Muscle of leg (tissue), 11 donors: Measurements from ENCODE around the gene PTRHD1. TPM values are rescaled to one million over a fixed set of nuclear protein-coding genes. Genes with fewer than 3 reads are reported as not detected.

Experiments used
- DNase-seq: peaks from one replicate; pipeline ENCODE4 v3.0.0; 2013
- H3K27ac ChIP-seq: one replicate; pipeline ENCODE4 v1.5.1; 2013; ENCODE audit warnings: mild to moderate bottlenecking, low read length, control low read depth
- H3K27me3 ChIP-seq: one replicate; pipeline ENCODE4 v1.6.1; 2013; ENCODE audit warnings: low read length; ENCODE audit not compliant: control insufficient read depth, insufficient read depth
- H3K36me3 ChIP-seq: one replicate; pipeline ENCODE4 v1.6.1; 2013; ENCODE audit warnings: low read length; ENCODE audit not compliant: control insufficient read depth, insufficient read depth
- H3K4me1 ChIP-seq: one replicate; pipeline ENCODE4 v1.6.1; 2013; ENCODE audit warnings: low read length; ENCODE audit not compliant: control insufficient read depth, insufficient read depth
- H3K4me3 ChIP-seq: one replicate; pipeline ENCODE4 v1.5.1; 2013; ENCODE audit warnings: low read length, control low read depth
- H3K9me3 ChIP-seq: replicated peaks from 2 replicates; pipeline ENCODE4 v1.6.1; 2013; ENCODE audit warnings: low read depth, low read length; ENCODE audit not compliant: control insufficient read depth
- WGBS: methylation state at CpG from one replicate; pipeline ENCODE4 v1.1.5; 2013; ENCODE audit warnings: missing lambda C conversion rate; ENCODE audit not compliant: insufficient coverage; 5-methylcytosine and 5-hydroxymethylcytosine counted together
- polyA plus RNA-seq, 8 donors: library from polyadenylated mRNA; unstranded; fragments of 120-200 nt; gene quantifications; one replicate each; pipeline versions ENCODE4 v1.2.1 to v1.2.3, GENCODE V29; 2013; ENCODE audit warnings: inconsistent platforms in 1 of 8, low replicate concordance in 1 of 8; ENCODE audit not compliant: insufficient read length in 8 of 8, insufficient read depth in 1 of 8
- total RNA-seq: library from RNA; stranded (reverse); fragments of 120-200 nt; gene quantifications from one replicate; pipeline ENCODE4 v1.2.4, GENCODE V29; 2013

Gene PTRHD1
- total and polyA plus RNA-seq, 9 donors: 35.9 to 60.9 (median 42.1) TPM

GRCh38 chr2:24763843-24764242, 29.3 kb downstream of the PTRHD1 start:
- Histone ChIP-seq H3K36me3 (peaks cover 56% of the 10 kb centered on the region), H3K27ac (no peak overlapping the region), H3K9me3 (no peaks in the 10 kb centered on the region), H3K4me3 (no peak overlapping the region), H3K4me1 (no peaks in the 10 kb centered on the region), H3K27me3 (no peaks in the 10 kb centered on the region)
- 100% methylated on average over 2 of the region's 4 CpGs for WGBS
- no peak for DNase-seq

- H3K27me3 ChIP-seq: no peaks in the 10 kb centered on the region
- H3K27ac ChIP-seq: no peak overlapping the region
- no CpG with 5 or more reads among the region's 2 CpGs for WGBS
- H3K9me3 ChIP-seq: no peaks in the 10 kb centered on the region
- H3K4me3 ChIP-seq: no peak overlapping the region
- no peak for DNase-seq
- H3K4me1 ChIP-seq: no peaks in the 10 kb centered on the region
- peaks cover 56% of the 10 kb centered on the region for H3K36me3 ChIP-seq
These were observed 30.7 kb downstream of the PTRHD1 start for GRCh38 chr2:24762518-24762917.

DNA sequence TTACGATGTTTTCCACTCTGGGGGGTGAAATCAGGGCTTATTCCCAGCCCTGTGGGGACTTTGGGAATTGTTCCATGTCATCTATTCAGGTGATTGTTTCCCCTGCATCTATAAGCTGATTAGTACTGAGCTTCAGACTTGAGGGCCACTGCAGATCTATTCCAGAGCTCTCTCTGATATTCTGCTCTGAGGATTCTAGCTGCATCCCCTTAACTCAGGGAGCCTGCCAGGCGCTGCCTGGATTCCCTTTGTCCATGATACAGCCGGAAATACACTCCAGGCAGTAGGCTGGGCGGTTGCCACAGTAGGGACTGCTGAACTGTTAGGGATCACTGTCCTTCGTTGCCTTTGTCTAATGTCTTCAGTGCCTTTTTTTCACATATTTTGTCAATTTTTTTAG, 31.3 kb downstream of the PTRHD1 start:
- no peaks in the 10 kb centered on the region for H3K9me3 ChIP-seq
- H3K4me1 ChIP-seq: no peaks in the 10 kb centered on the region
- no peak overlapping the region for H3K27ac ChIP-seq
- no peak for DNase-seq
- 71% methylated on average over 2 of the region's 5 CpGs for WGBS
- H3K27me3 ChIP-seq: no peaks in the 10 kb centered on the region
- H3K36me3 ChIP-seq: peaks cover 58% of the 10 kb centered on the region
- H3K4me3 ChIP-seq: no peak overlapping the region

GRCh38 chr2:24756789-24757188, 36.4 kb downstream of the PTRHD1 start:
- Histone ChIP-seq H3K27me3 (no peaks in the 10 kb centered on the region), H3K9me3 (no peaks in the 10 kb centered on the region), H3K36me3 (peaks cover 46% of the 10 kb centered on the region), H3K4me1 (no peaks in the 10 kb centered on the region), H3K27ac (no peak overlapping the region), H3K4me3 (no peak overlapping the region)
- no peak for DNase-seq
- WGBS: no CpG with 5 or more reads among the region's 1 CpG

GRCh38 chr2:24754985-24755705, 38.0 kb downstream of the PTRHD1 start:
- H3K9me3 ChIP-seq: no peaks in the 10 kb centered on the region
- no peak for DNase-seq
- peaks cover 39% of the 10 kb centered on the region for H3K36me3 ChIP-seq
- no peak overlapping the region for H3K4me3 ChIP-seq
- H3K27ac ChIP-seq: no peak overlapping the region
- WGBS: no CpG with 5 or more reads among the region's 3 CpGs
- no peaks in the 10 kb centered on the region for H3K4me1 ChIP-seq
- H3K27me3 ChIP-seq: no peaks in the 10 kb centered on the region

- no peaks in the 10 kb centered on the region for H3K9me3 ChIP-seq
- H3K4me3 ChIP-seq: no peak overlapping the region
- H3K36me3 ChIP-seq: peaks cover 41% of the 10 kb centered on the region
- 63% methylated on average over 1 of the region's 7 CpGs for WGBS
- no peak overlapping the region for H3K27ac ChIP-seq
- no peaks in the 10 kb centered on the region for H3K27me3 ChIP-seq
- DNase-seq: no peak
- no peaks in the 10 kb centered on the region for H3K4me1 ChIP-seq
These were observed 44.0 kb downstream of the PTRHD1 start for GRCh38 chr2:24749069-24749691.

GRCh38 chr2:24747299-24747698, 45.9 kb downstream of the PTRHD1 start:
- Histone ChIP-seq H3K4me3 (no peak overlapping the region), H3K27me3 (no peaks in the 10 kb centered on the region), H3K27ac (no peak overlapping the region), H3K4me1 (no peaks in the 10 kb centered on the region), H3K9me3 (no peaks in the 10 kb centered on the region), H3K36me3 (peaks cover 28% of the 10 kb centered on the region)
- WGBS: 94% methylated on average over 2 of the region's 3 CpGs
- DNase-seq: no peak

DNA sequence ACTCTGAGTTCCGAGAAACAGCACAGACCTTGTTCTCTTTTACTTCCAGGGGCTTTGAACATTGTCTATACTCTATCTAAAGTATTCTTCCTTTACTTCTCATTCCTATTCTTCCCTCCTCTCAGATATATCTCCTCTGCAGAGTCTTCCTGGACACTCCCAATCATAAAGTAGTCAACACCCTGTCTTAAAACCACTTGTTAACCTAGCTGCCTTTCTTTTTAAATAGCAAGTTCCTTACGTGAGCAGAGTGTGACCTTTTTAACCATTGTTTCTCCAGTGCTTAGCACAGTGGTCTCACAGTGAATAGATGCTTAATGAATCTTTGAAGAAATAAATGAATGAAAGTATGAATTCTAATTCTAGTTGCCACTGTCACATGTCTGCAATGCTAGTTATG, 47.4 kb downstream of the PTRHD1 start:
- WGBS: 66% methylated on average over 2 of the region's 2 CpGs
- Histone ChIP-seq H3K9me3 (no peaks in the 10 kb centered on the region), H3K4me3 (no peak overlapping the region), H3K36me3 (peaks cover 32% of the 10 kb centered on the region), H3K27ac (no peak overlapping the region), H3K27me3 (no peaks in the 10 kb centered on the region), H3K4me1 (no peaks in the 10 kb centered on the region)
- no peak for DNase-seq

DNA sequence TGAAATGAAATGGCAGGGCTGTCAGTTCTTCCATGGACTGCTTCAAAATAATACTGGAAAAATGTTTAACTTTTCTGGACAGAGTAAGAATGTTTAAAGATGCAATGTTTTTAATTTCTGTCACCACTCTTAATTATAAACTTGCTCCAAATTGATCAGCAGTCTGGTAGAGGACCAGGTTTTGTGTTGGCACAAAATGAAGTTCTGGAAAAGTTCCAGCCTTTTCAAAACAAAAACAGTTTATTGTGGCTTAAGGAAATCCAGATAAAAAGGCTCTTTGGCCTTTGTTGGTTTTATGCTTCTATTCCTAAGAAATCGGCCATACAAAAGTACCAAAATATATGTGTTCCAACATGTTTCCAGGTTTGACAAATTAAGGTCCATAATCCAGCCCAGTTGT, 48.8 kb downstream of the PTRHD1 start:
- WGBS: no CpG with 5 or more reads among the region's 1 CpG

GRCh38 chr2:24743924-24744323, 49.3 kb downstream of the PTRHD1 start:
- WGBS: no CpG with 5 or more reads among the region's 3 CpGs
- Histone ChIP-seq H3K9me3 (no peaks in the 10 kb centered on the region), H3K27ac (no peak overlapping the region), H3K36me3 (peaks cover 28% of the 10 kb centered on the region), H3K4me3 (no peak overlapping the region), H3K27me3 (no peaks in the 10 kb centered on the region), H3K4me1 (no peaks in the 10 kb centered on the region)
- DNase-seq: no peak

More for the DNA sequence above, 48.8 kb downstream of the PTRHD1 start:
- no peaks in the 10 kb centered on the region for H3K9me3 ChIP-seq
- peaks cover 31% of the 10 kb centered on the region for H3K36me3 ChIP-seq
- H3K4me3 ChIP-seq: no peak overlapping the region
- H3K4me1 ChIP-seq: no peaks in the 10 kb centered on the region
- no peaks in the 10 kb centered on the region for H3K27me3 ChIP-seq
- no peak overlapping the region for H3K27ac ChIP-seq
- DNase-seq: no peak
